Stimulated activated CD4-positive, alpha-beta T cell treated with anti-CD3 and anti-CD28 coated beads, Interleukin-4, amount 100 ng/mL, for 48 hours (primary cell): ENCODE measurements around the gene SUMF2.
"Not testable (repeated sequence)": the region's sequence is repeated elsewhere in the genome, so short reads cannot be mapped to it uniquely, and the experiment has no call there.

Experiments used
- DNase-seq, 2 donors: peaks; one replicate each; pipeline ENCODE4 v3.0.0-alpha.2; 2020; ENCODE audit warnings: low read depth in 2 of 2

The SUMF2 gene

GRCh38 chr7:56062382-56062781, 1.7 kb upstream of the SUMF2 start:
- no peak for DNase-seq

- DNase-seq: no peak
Observed at GRCh38 chr7:56063500-56063881, 595 bp upstream of the SUMF2 start.

- not testable (repeated sequence) for DNase-seq
Observed at GRCh38 chr7:56066376-56066775, 2.3 kb downstream of the SUMF2 start.

- peak; percentile 55 to 56 for DNase-seq
Observed at GRCh38 chr7:56074371-56074791, 10.3 kb downstream of the SUMF2 start.

- no peak for DNase-seq
Observed at GRCh38 chr7:56077681-56078080, 13.6 kb downstream of the SUMF2 start.

GRCh38 chr7:56078196-56078595, 14.1 kb downstream of the SUMF2 start:
- no peak for DNase-seq

GRCh38 chr7:56079450-56080185, 15.5 kb downstream of the SUMF2 start:
- no peak for DNase-seq

GRCh38 chr7:56080726-56081435, 16.8 kb downstream of the SUMF2 start:
- not testable (repeated sequence) for DNase-seq

- no peak for DNase-seq
Observed at GRCh38 chr7:56081626-56082340, 17.7 kb downstream of the SUMF2 start.

GRCh38 chr7:56083150-56083785, 19.2 kb downstream of the SUMF2 start:
- DNase-seq: no peak

- DNase-seq: no peak
Observed at GRCh38 chr7:56086761-56087160, 22.7 kb downstream of the SUMF2 start.

GRCh38 chr7:56087445-56087844, 23.4 kb downstream of the SUMF2 start:
- no peak for DNase-seq

GRCh38 chr7:56091591-56091990, 27.5 kb downstream of the SUMF2 start:
- DNase-seq: no peak

GRCh38 chr7:56092388-56092787, 28.3 kb downstream of the SUMF2 start:
- DNase-seq: not testable (repeated sequence)

GRCh38 chr7:56092789-56093531, 28.9 kb downstream of the SUMF2 start, which contains the start of gene PHKG1:
Gene PHKG1, minus strand, starts transcription at chr7:56092952. Its CDS starts 4,011 bp downstream, at chr7:56088941.
- DNase-seq: no peak

GRCh38 chr7:56097700-56098099, 33.6 kb downstream of the SUMF2 start:
- DNase-seq: no peak

- not testable (repeated sequence) for DNase-seq
Observed at GRCh38 chr7:56098187-56099008, 34.3 kb downstream of the SUMF2 start.

- DNase-seq: no peak
Observed at GRCh38 chr7:56099653-56100052, 35.6 kb downstream of the SUMF2 start.

GRCh38 chr7:56104138-56104537, 40.1 kb downstream of the SUMF2 start:
- not testable (repeated sequence) for DNase-seq

- DNase-seq: peak in 1 of 2 donors; percentile 15
Observed at GRCh38 chr7:56105508-56105907, 41.4 kb downstream of the SUMF2 start.
